Measurements from ENCODE around the gene SYTL5.

Gene SYTL5

GRCh38 chrX:38163193-38163592 is 156.8 kb downstream of the SYTL5 start:
- no peak overlapping the region for H2BK120ac ChIP-seq (ENCODE audit: low read depth, low read length)
- no peak for DNase-seq (ENCODE audit: low spot score)
- no peak overlapping the region for H2BK5ac ChIP-seq (ENCODE audit: low read length)
- no peak overlapping the region for H3K4ac ChIP-seq (ENCODE audit: low read length)
- H3K9ac ChIP-seq (ENCODE audit: low read depth, low read length, poor library complexity) = no peak overlapping the region
- no peak overlapping the region for H3K27ac ChIP-seq (replicated peaks; ENCODE audit: low read length)
- no peak overlapping the region for H2AFZ ChIP-seq (ENCODE audit: low read length)
- H3K4me2 ChIP-seq (ENCODE audit: insufficient read depth, low read length, poor library complexity, severe bottlenecking) = no peak overlapping the region
- no peak overlapping the region for H3K4me3 ChIP-seq (ENCODE audit: low read length in 2 of 2)
- H2AK5ac ChIP-seq (ENCODE audit: low read depth, low read length) = no peak overlapping the region
- no peaks in the 10 kb centered on the region for H3K9me3 ChIP-seq (replicated peaks in 1 of 2; ENCODE audit: control insufficient read depth in 2 of 2, insufficient read depth in 1 of 2, low read depth in 1 of 2, low read length in 2 of 2)
- H4K91ac ChIP-seq (ENCODE audit: low read depth, low read length, poor library complexity) = no peak overlapping the region
- no peak overlapping the region for H3K14ac ChIP-seq (ENCODE audit: low read length)
- no peak overlapping the region for H2BK12ac ChIP-seq (ENCODE audit: low read length)
- H4K8ac ChIP-seq (ENCODE audit: low read depth, low read length) = no peak overlapping the region
- H3K27me3 ChIP-seq (ENCODE audit: control insufficient read depth in 3 of 3, insufficient read depth in 3 of 3, low read depth in 1 of 3, low read length in 3 of 3) = no peaks in the 10 kb centered on the region
- H3K36me3 ChIP-seq (replicated peaks in 1 of 2; ENCODE audit: control insufficient read depth in 2 of 2, insufficient read depth in 2 of 2, low read length in 2 of 2) = no peaks in the 10 kb centered on the region
- no peak overlapping the region for H2BK15ac ChIP-seq (ENCODE audit: low read length)
- no peaks in the 10 kb centered on the region for H3K4me1 ChIP-seq (ENCODE audit: control insufficient read depth in 2 of 2, insufficient read depth in 1 of 2, low read depth in 1 of 2, low read length in 2 of 2)
- H3K79me1 ChIP-seq (ENCODE audit: low read depth, low read length) = no peaks in the 10 kb centered on the region
- H3K18ac ChIP-seq (ENCODE audit: low read length) = no peak overlapping the region
- H3K23ac ChIP-seq (ENCODE audit: low read depth, low read length, poor library complexity) = no peak overlapping the region

GRCh38 chrX:38165023-38165422 is 158.7 kb downstream of the SYTL5 start:
- Histone ChIP-seq H2BK15ac (ENCODE audit: low read length) (no peak overlapping the region), H3K23ac (ENCODE audit: low read depth, low read length, poor library complexity) (no peak overlapping the region), H3K18ac (ENCODE audit: low read length) (no peak overlapping the region), H2AFZ (ENCODE audit: low read length) (no peak overlapping the region), H3K14ac (ENCODE audit: low read length) (no peak overlapping the region), H4K8ac (ENCODE audit: low read depth, low read length) (no peak overlapping the region), H3K79me1 (ENCODE audit: low read depth, low read length) (no peaks in the 10 kb centered on the region), H2BK120ac (ENCODE audit: low read depth, low read length) (no peak overlapping the region), H3K27ac (replicated peaks; ENCODE audit: low read length) (no peak overlapping the region), H3K9me3 (replicated peaks in 1 of 2; ENCODE audit: control insufficient read depth in 2 of 2, insufficient read depth in 1 of 2, low read depth in 1 of 2, low read length in 2 of 2) (no peaks in the 10 kb centered on the region), H4K91ac (ENCODE audit: low read depth, low read length, poor library complexity) (no peak overlapping the region), H3K27me3 (ENCODE audit: control insufficient read depth in 3 of 3, insufficient read depth in 3 of 3, low read depth in 1 of 3, low read length in 3 of 3) (no peaks in the 10 kb centered on the region), H3K4me1 (ENCODE audit: control insufficient read depth in 2 of 2, insufficient read depth in 1 of 2, low read depth in 1 of 2, low read length in 2 of 2) (no peaks in the 10 kb centered on the region), H3K4me3 (ENCODE audit: low read length in 2 of 2) (no peak overlapping the region), H2BK5ac (ENCODE audit: low read length) (no peak overlapping the region), H2AK5ac (ENCODE audit: low read depth, low read length) (no peak overlapping the region), H3K4me2 (ENCODE audit: insufficient read depth, low read length, poor library complexity, severe bottlenecking) (no peak overlapping the region), H3K36me3 (replicated peaks in 1 of 2; ENCODE audit: control insufficient read depth in 2 of 2, insufficient read depth in 2 of 2, low read length in 2 of 2) (no peaks in the 10 kb centered on the region), H3K9ac (ENCODE audit: low read depth, low read length, poor library complexity) (no peak overlapping the region), H3K4ac (ENCODE audit: low read length) (no peak overlapping the region), H2BK12ac (ENCODE audit: low read length) (no peak overlapping the region)
- no CpG with 5 or more reads among the region's 1 CpG for WGBS, 2 donors (ENCODE audit: extremely low coverage in 2 of 2, insufficient read length in 2 of 2, insufficient replicate concordance in 1 of 2)
- DNase-seq (ENCODE audit: low spot score) = no peak

DNA sequence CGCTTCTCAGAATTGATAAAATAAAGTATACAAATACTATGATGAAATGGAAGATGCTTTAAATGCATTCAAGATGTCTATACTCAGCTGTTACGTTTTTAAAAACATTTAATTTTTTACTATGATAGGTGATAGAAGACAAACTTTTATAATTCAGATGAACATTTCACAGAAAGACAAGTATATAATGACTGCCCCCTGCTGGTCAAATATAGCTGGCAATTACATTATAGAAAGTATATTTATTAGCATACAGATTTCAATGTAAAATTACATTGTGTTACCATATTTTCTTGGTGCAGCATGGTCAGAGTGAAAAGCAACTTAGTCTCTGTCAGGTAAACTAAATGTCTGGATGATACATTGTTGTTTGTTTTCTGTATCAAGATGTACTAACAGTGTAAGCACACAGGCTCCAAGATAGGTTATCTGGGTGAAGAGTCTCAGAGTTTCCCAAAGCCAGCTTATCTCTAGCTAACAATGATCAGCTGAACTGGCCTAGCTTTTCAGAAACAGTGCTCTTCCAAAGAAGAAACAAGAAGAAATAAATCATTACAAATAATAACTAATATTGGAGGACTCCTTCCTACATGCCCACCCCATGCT is 160.2 kb downstream of the SYTL5 start:
- Histone ChIP-seq H3K27me3 (ENCODE audit: control insufficient read depth in 3 of 3, insufficient read depth in 3 of 3, low read depth in 1 of 3, low read length in 3 of 3) (no peaks in the 10 kb centered on the region), H3K4me3 (ENCODE audit: low read length in 2 of 2) (no peak overlapping the region), H3K79me1 (ENCODE audit: low read depth, low read length) (no peaks in the 10 kb centered on the region), H3K23ac (ENCODE audit: low read depth, low read length, poor library complexity) (no peak overlapping the region), H3K4me1 (ENCODE audit: control insufficient read depth in 2 of 2, insufficient read depth in 1 of 2, low read depth in 1 of 2, low read length in 2 of 2) (peaks cover 0 to 1% of the 10 kb centered on the region in 2 donors), H3K27ac (replicated peaks; ENCODE audit: low read length) (no peak overlapping the region), H2AFZ (ENCODE audit: low read length) (no peak overlapping the region), H3K9ac (ENCODE audit: low read depth, low read length, poor library complexity) (no peak overlapping the region), H3K36me3 (replicated peaks in 1 of 2; ENCODE audit: control insufficient read depth in 2 of 2, insufficient read depth in 2 of 2, low read length in 2 of 2) (no peaks in the 10 kb centered on the region), H2AK5ac (ENCODE audit: low read depth, low read length) (no peak overlapping the region), H2BK15ac (ENCODE audit: low read length) (no peak overlapping the region), H2BK12ac (ENCODE audit: low read length) (no peak overlapping the region), H4K8ac (ENCODE audit: low read depth, low read length) (no peak overlapping the region), H2BK5ac (ENCODE audit: low read length) (no peak overlapping the region), H4K91ac (ENCODE audit: low read depth, low read length, poor library complexity) (no peak overlapping the region), H3K4me2 (ENCODE audit: insufficient read depth, low read length, poor library complexity, severe bottlenecking) (no peak overlapping the region), H3K9me3 (replicated peaks in 1 of 2; ENCODE audit: control insufficient read depth in 2 of 2, insufficient read depth in 1 of 2, low read depth in 1 of 2, low read length in 2 of 2) (no peaks in the 10 kb centered on the region), H3K4ac (ENCODE audit: low read length) (no peak overlapping the region), H2BK120ac (ENCODE audit: low read depth, low read length) (no peak overlapping the region), H3K18ac (ENCODE audit: low read length) (no peak overlapping the region), H3K14ac (ENCODE audit: low read length) (no peak overlapping the region)
- DNase-seq (ENCODE audit: low spot score) = no peak
- WGBS, 2 donors (ENCODE audit: extremely low coverage in 2 of 2, insufficient read length in 2 of 2, insufficient replicate concordance in 1 of 2) = no CpG with 5 or more reads among the region's 2 CpGs

DNA sequence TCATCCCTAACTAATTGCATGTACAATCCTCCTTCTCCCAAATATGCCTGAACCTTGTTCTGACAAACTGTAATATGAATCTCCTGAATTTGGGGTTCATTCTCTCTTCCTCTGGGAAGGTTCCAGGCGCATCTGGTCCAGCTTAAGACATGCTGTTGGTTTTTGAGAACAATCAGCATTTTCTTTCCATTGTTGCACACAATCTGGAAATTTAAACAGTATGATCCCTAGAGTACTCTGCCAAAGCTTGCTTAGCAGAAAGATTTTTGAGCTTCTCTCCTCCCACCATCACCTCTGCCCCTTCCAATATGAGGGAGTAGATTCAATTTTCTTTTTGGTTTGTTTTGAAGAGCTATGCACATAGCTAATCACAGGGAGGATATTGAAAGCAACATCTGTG is 164.2 kb downstream of the SYTL5 start:
- Histone ChIP-seq H3K18ac (ENCODE audit: low read length) (no peak overlapping the region), H3K14ac (ENCODE audit: low read length) (no peak overlapping the region), H3K9ac (ENCODE audit: low read depth, low read length, poor library complexity) (no peak overlapping the region), H3K4me1 (ENCODE audit: control insufficient read depth in 2 of 2, insufficient read depth in 1 of 2, low read depth in 1 of 2, low read length in 2 of 2) (peaks cover 0 to 1% of the 10 kb centered on the region in 2 donors), H2BK120ac (ENCODE audit: low read depth, low read length) (no peak overlapping the region), H2BK5ac (ENCODE audit: low read length) (no peak overlapping the region), H3K4me2 (ENCODE audit: insufficient read depth, low read length, poor library complexity, severe bottlenecking) (no peak overlapping the region), H3K79me1 (ENCODE audit: low read depth, low read length) (no peaks in the 10 kb centered on the region), H4K8ac (ENCODE audit: low read depth, low read length) (no peak overlapping the region), H3K27ac (replicated peaks; ENCODE audit: low read length) (no peak overlapping the region), H3K23ac (ENCODE audit: low read depth, low read length, poor library complexity) (no peak overlapping the region), H4K91ac (ENCODE audit: low read depth, low read length, poor library complexity) (no peak overlapping the region), H2BK15ac (ENCODE audit: low read length) (no peak overlapping the region), H3K4me3 (ENCODE audit: low read length in 2 of 2) (no peak overlapping the region), H2AK5ac (ENCODE audit: low read depth, low read length) (no peak overlapping the region), H3K4ac (ENCODE audit: low read length) (no peak overlapping the region), H2AFZ (ENCODE audit: low read length) (no peak overlapping the region), H3K27me3 (ENCODE audit: control insufficient read depth in 3 of 3, insufficient read depth in 3 of 3, low read depth in 1 of 3, low read length in 3 of 3) (no peaks in the 10 kb centered on the region), H3K9me3 (replicated peaks in 1 of 2; ENCODE audit: control insufficient read depth in 2 of 2, insufficient read depth in 1 of 2, low read depth in 1 of 2, low read length in 2 of 2) (no peaks in the 10 kb centered on the region), H2BK12ac (ENCODE audit: low read length) (no peak overlapping the region), H3K36me3 (replicated peaks in 1 of 2; ENCODE audit: control insufficient read depth in 2 of 2, insufficient read depth in 2 of 2, low read length in 2 of 2) (no peaks in the 10 kb centered on the region)
- no peak for DNase-seq (ENCODE audit: low spot score)
- no CpG with 5 or more reads among the region's 1 CpG for WGBS, 2 donors (ENCODE audit: extremely low coverage in 2 of 2, insufficient read length in 2 of 2, insufficient replicate concordance in 1 of 2)

All from neuronal stem cell (in vitro differentiated cells).